Spleen (tissue), 11 donors: ENCODE measurements around the gene C10orf71. TPM values are rescaled to one million over a fixed set of nuclear protein-coding genes. Genes with fewer than 3 reads are reported as not detected.

Source experiments
- DNase-seq: peaks from one replicate; pipeline ENCODE4 v3.0.0-alpha.2; 2020
- H3K27ac ChIP-seq, 8 donors: fragments of 200-600 bp; sonication (generic) in 7 of 8; 1 replicate in 4 of 8; 2 replicates in 4 of 8; pipeline versions ENCODE4 v1.5.0 to v1.8.0; 2016 to 2021; ENCODE audit warnings: inconsistent platforms in 4 of 8, mild to moderate bottlenecking in 4 of 8, moderate library complexity in 1 of 8
- H3K27me3 ChIP-seq, 7 donors: fragments of 200-600 bp; sonication (generic) in 6 of 7; replicated peaks in 1 of 7; 1 replicate in 4 of 7; 2 replicates in 3 of 7; pipeline versions ENCODE4 v1.5.0 to v1.8.0; 2016 to 2021; ENCODE audit warnings: inconsistent platforms in 3 of 7, mild to moderate bottlenecking in 1 of 7
- H3K36me3 ChIP-seq, 6 donors: fragments of 200-600 bp; sonication (generic) in 5 of 6; 1 replicate in 4 of 6; 2 replicates in 2 of 6; pipeline versions ENCODE4 v1.5.0 to v1.8.0; 2016 to 2021; ENCODE audit warnings: inconsistent platforms in 2 of 6
- H3K4me1 ChIP-seq, 6 donors: fragments of 200-600 bp; sonication (generic) in 5 of 6; 1 replicate in 3 of 6; 2 replicates in 3 of 6; pipeline versions ENCODE4 v1.5.0 to v1.8.0; 2016 to 2021; ENCODE audit warnings: inconsistent platforms in 3 of 6
- H3K4me3 ChIP-seq, 8 donors: fragments of 200-600 bp; sonication (generic) in 7 of 8; 1 replicate in 4 of 8; 2 replicates in 4 of 8; pipeline versions ENCODE4 v1.5.0 to v1.8.0; 2016 to 2021; ENCODE audit warnings: inconsistent platforms in 4 of 8, mild to moderate bottlenecking in 4 of 8, moderate library complexity in 2 of 8
- H3K9me3 ChIP-seq, 8 donors: fragments of 200-600 bp; sonication (generic) in 7 of 8; 1 replicate in 4 of 8; 2 replicates in 4 of 8; pipeline versions ENCODE4 v1.5.0 to v1.8.0; 2016 to 2021; ENCODE audit warnings: inconsistent platforms in 4 of 8
- CTCF ChIP-seq, 11 experiments: fragments of 200-600 bp in 7 of 11; fragments of 450-650 bp in 4 of 11; sonication (generic) in 4 of 11; IDR thresholded peaks in 8 of 11; conservative IDR thresholded peaks in 3 of 11; 1 replicate in 7 of 11; 2 replicates in 4 of 11; pipeline versions ENCODE4 v1.4.0 to v1.8.0; 2016 to 2021; ENCODE audit warnings: antibody characterized with exemption in 11 of 11, inconsistent platforms in 4 of 11, mild to moderate bottlenecking in 1 of 11
- POLR2A ChIP-seq, 3 donors: fragments of 450-650 bp; IDR thresholded peaks; one replicate each; pipeline ENCODE4 v1.5.1; 2017; ENCODE audit warnings: antibody characterized with exemption in 3 of 3, mild to moderate bottlenecking in 1 of 3
- POLR2AphosphoS5 ChIP-seq, 3 donors: sonication (generic); formaldehyde crosslinking; IDR thresholded peaks; one replicate each; pipeline ENCODE4 v1.5.1; 2017; ENCODE audit warnings: antibody characterized with exemption in 3 of 3
- WGBS, 5 donors: extraction: QIAGEN DNeasy Blood & Tissue Kit in 3 of 5; methylation state at CpG; one replicate each; pipeline versions ENCODE4 v1.1.5 to v1.1.7; 2013 to 2018; 5-methylcytosine and 5-hydroxymethylcytosine counted together
- intact Hi-C: fragments of 100-400 bp; cut with DNase I; formaldehyde crosslinking; loops from one replicate; pipeline ENCODE4 v1.15.0; 2023; ENCODE audit warnings: low total_unique reads
- polyA plus RNA-seq, 3 donors: library from polyadenylated mRNA; stranded (reverse); fragments of 200-250 nt; gene quantifications; one replicate each; pipeline ENCODE4 v1.2.1, GENCODE V29; 2013
- total RNA-seq, 7 donors: library from RNA; depleted of rRNA in 3 of 7; stranded (reverse); fragments of >200 nt in 3 of 7; fragmentation: NEBNext Ultra II Directional in 4 of 7; extraction: Animal tissue kit (Norgen Biotek cat#: 25700) in 4 of 7; gene quantifications; one replicate each; pipeline versions ENCODE4 v1.1.0 to v1.2.1, GENCODE V29; 2016 to 2021
- donor health status: healthy with polysubstance abuse.
- donor health status: DM: no; HTN: no; CAD: no; lungs with moderate emphysema.
- donor health status: DM: no; HTN: no; CAD: no.
- donor health status: Bipolar disorder and iron deficiency.
- donor health status: healthy.
- donor health status: DM: no; HTN: no; CAD: no.
- donor health status: DM: yes; HTN: yes; CAD: no.

The C10orf71 gene
- total and polyA plus RNA-seq, 10 donors: not detected

GRCh38 chr10:49353026-49353894, 54.3 kb downstream of the C10orf71 start:
- Histone ChIP-seq H3K4me3 (no peak overlapping the region), H3K4me1 (no peaks in the 10 kb centered on the region), H3K27ac (no peak overlapping the region), H3K9me3 (peaks cover 0 to 31% (median 17%) of the 10 kb centered on the region in 8 donors), H3K36me3 (no peaks in the 10 kb centered on the region), H3K27me3 (peaks cover 0 to 13% (median 0%) of the 10 kb centered on the region in 7 donors)
- TF ChIP-seq POLR2A (IDR thresholded peaks at IDR 0.05): no peak
- TF ChIP-seq CTCF (IDR thresholded peaks at IDR 0.05 in 8 of 11, conservative IDR thresholded peaks at IDR 0.05 in 3 of 11): no peak
- TF ChIP-seq POLR2AphosphoS5 (IDR thresholded peaks at IDR 0.05): no peak
- intact Hi-C loops: no loop called here
- WGBS, 5 donors: 74 to 91% (median 80%) methylated on average over 5 to 6 of the region's 6 CpGs
- no peak for DNase-seq

- H3K27me3 ChIP-seq: peaks cover 0 to 13% (median 0%) of the 10 kb centered on the region in 7 donors
- TF ChIP-seq POLR2AphosphoS5 (IDR thresholded peaks at IDR 0.05) (no peak), POLR2A (IDR thresholded peaks at IDR 0.05) (no peak), CTCF (IDR thresholded peaks at IDR 0.05 in 8 of 11, conservative IDR thresholded peaks at IDR 0.05 in 3 of 11) (no peak)
- no peaks in the 10 kb centered on the region for H3K4me1 ChIP-seq
- H3K9me3 ChIP-seq: peaks cover 0 to 30% (median 17%) of the 10 kb centered on the region in 8 donors
- no peak overlapping the region for H3K4me3 ChIP-seq
- no peak overlapping the region for H3K27ac ChIP-seq
- no peaks in the 10 kb centered on the region for H3K36me3 ChIP-seq
- no peak for DNase-seq
- intact Hi-C loops: no loop called here
- 86 to 94% (median 90%) methylated on average over 8 of the region's 8 CpGs for WGBS, 5 donors
Observed at GRCh38 chr10:49353895-49354566, 55.1 kb downstream of the C10orf71 start.

- Histone ChIP-seq H3K4me3 (no peak overlapping the region), H3K4me1 (peaks cover 0 to 1% (median 0%) of the 10 kb centered on the region in 6 donors), H3K9me3 (peaks cover 0 to 25% (median 14%) of the 10 kb centered on the region in 8 donors), H3K36me3 (no peaks in the 10 kb centered on the region), H3K27me3 (peaks cover 0 to 19% (median 0%) of the 10 kb centered on the region in 7 donors), H3K27ac (no peak overlapping the region)
- no peak for TF ChIP-seq POLR2AphosphoS5 (IDR thresholded peaks at IDR 0.05)
- no peak for TF ChIP-seq CTCF (IDR thresholded peaks at IDR 0.05 in 8 of 11, conservative IDR thresholded peaks at IDR 0.05 in 3 of 11)
- no peak for TF ChIP-seq POLR2A (IDR thresholded peaks at IDR 0.05)
- intact Hi-C loops: no loop called here
- 90 to 97% (median 93%) methylated on average over 3 of the region's 3 CpGs for WGBS, 5 donors
- DNase-seq: peak; percentile 58
Observed at GRCh38 chr10:49354593-49354992, 55.6 kb downstream of the C10orf71 start.

- H3K36me3 ChIP-seq: no peaks in the 10 kb centered on the region
- H3K9me3 ChIP-seq: peaks cover 0 to 18% (median 9%) of the 10 kb centered on the region in 8 donors
- no peak for DNase-seq
- H3K27me3 ChIP-seq: peaks cover 0 to 25% (median 0%) of the 10 kb centered on the region in 7 donors
- TF ChIP-seq CTCF (IDR thresholded peaks at IDR 0.05 in 8 of 11, conservative IDR thresholded peaks at IDR 0.05 in 3 of 11) (no peak), POLR2A (IDR thresholded peaks at IDR 0.05) (no peak), POLR2AphosphoS5 (IDR thresholded peaks at IDR 0.05) (no peak)
- 85 to 92% (median 86%) methylated on average over 3 of the region's 3 CpGs for WGBS, 5 donors
- H3K4me3 ChIP-seq: no peak overlapping the region
- intact Hi-C loops: no loop called here
- peaks cover 0 to 7% (median 3%) of the 10 kb centered on the region in 6 donors for H3K4me1 ChIP-seq
- no peak overlapping the region for H3K27ac ChIP-seq
Observed at GRCh38 chr10:49355221-49355620, 56.3 kb downstream of the C10orf71 start.
